ENCODE measurements around the gene AATF.

The AATF gene

DNA sequence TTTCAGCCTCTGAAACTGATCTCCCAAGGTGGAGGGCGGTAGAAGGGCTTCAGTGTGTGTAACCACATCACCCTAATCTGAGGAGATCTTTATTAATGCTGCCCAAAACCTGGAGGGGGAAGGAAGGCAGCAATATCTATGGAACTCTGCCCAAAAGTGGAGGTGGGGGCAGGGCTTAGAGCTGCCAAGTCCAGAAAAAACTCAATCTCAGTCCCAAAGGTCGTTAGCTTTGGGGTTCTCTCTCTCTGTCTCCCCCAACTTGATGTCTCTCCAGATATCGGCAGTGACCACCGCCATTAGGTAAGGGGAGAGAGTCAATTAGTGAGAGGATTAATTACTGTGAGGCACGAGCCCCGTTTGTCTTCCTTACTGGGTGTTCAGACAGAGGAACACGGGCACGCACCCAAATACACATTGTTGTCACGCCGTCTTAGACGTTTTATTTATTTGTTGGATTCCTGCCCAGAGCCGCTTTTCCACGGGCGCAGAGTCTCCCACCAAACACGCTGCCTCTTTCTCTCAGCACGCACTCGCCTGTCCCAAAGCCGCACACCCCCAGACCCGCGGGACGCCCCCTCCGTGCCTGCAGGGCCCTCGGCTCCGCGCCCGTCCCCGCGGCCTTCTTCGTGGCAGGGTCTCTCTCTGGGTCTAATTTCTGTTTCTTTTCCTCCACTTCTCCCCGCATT lies 16.9 kb upstream of the AATF start:
- no peak for DNase-seq

DNA sequence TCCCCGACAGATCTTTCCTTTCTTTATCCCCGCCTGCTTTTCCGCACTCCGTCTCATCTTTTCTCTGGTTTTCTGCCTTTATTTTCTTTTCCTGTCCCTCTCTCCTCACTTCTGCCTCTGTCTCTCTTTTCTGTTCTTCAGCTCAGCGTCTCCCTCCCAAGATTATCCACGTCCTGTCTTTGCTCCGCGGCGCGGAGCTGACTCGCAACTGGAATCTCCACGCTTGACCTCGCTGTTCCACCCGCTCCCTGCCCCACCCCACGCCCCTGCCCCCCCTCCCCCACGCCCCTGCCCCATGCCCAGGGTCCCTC lies 16.4 kb upstream of the AATF start:
- no peak for DNase-seq

DNA sequence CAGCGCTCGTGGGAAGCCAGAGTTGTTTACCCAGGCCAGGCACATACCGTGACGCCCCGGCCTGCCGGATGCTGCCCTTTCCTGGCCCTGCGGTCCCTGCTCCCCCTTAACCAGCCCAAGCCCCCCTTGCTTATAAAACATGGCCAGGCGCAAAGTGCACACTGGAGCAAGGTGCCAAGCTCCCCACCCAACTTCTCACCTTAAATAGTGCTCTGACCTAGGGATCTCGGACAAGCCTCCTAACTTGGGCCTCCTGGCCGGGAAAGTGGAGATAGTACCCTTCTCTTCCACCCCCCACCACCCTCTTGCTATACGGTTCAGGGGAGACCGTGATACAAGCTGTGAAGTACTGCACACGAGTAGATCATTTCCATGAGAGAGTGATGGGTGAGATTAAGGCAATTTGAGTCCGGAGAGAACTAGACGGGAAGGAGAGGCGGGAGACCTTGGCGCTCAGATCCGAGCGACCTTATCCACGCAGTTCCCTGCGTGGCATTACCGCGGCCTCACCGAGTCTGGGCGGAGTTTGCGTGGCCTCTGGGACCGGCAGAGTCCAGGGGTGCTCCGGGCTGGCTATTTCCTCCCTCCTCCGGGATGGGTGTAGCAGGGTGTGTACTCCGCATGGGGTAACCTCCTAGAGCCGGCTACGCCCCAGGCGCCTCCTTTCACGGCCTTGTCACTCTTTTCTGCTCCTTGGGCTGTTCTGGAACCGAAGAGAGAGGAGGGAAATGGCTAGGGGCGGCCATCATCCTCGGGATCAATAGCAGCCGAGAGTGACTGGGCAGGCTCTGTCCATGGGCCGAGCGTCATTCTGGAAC lies 15.9 kb upstream of the AATF start:
- DNase-seq = no peak

DNA sequence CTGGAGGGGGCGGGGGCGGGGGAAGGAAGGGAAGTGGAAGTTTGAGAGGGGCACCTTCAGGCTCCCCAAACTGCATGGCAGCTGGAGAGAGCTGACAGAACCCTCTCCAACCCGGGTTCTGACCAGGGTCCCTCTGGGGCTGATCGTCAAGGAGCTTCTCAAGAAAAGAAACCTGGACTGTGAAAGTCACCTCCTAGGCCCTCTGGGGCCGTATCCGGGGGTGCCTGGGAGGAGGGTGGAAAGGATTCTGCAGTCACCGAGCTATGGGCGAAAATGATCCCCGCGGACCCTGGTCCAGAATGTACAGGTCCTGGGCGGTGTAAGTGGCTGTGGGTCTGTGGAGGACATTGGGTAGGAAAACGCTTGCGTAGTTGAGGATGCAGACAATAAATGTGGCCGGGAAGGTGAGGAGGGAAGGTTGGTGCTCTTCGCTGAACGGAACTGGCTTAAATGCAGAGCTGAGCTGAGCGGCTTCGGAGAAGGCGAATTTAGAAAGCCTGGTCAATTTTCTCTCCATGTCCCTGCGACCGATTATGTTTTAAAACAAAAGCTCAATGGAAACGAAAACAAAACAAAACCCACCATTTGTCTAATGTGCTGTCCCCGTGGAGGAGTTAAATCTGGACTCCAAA lies 15.1 kb upstream of the AATF start:
- DNase-seq = no peak

DNA sequence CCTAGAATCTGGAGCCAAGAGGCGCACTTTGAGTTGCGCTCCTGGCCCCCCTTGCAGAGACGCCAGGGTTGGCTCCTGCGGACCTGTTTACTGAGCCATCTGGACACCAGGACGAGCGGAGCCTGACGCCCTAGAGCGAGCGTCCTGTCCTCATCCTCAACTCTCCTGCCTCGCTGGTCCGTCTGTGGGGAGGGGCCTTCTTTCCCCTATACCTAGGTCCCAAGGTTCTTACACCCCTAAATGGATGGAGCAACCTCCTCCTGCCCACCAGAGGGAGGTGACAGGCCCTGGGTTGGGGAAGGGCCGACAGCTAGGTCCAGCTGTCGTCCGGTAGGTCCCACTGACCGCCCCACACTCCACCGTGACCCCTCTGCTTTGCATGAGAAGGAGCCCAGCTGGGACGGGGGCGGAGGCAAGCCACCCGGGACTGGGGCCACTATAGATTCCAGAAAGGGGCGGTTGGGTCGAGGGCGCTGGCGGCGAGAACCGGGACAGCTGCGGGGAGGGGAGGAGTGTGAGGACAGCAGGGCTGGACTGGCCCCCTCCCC lies 14.5 kb upstream of the AATF start:
- no peak for DNase-seq

DNA sequence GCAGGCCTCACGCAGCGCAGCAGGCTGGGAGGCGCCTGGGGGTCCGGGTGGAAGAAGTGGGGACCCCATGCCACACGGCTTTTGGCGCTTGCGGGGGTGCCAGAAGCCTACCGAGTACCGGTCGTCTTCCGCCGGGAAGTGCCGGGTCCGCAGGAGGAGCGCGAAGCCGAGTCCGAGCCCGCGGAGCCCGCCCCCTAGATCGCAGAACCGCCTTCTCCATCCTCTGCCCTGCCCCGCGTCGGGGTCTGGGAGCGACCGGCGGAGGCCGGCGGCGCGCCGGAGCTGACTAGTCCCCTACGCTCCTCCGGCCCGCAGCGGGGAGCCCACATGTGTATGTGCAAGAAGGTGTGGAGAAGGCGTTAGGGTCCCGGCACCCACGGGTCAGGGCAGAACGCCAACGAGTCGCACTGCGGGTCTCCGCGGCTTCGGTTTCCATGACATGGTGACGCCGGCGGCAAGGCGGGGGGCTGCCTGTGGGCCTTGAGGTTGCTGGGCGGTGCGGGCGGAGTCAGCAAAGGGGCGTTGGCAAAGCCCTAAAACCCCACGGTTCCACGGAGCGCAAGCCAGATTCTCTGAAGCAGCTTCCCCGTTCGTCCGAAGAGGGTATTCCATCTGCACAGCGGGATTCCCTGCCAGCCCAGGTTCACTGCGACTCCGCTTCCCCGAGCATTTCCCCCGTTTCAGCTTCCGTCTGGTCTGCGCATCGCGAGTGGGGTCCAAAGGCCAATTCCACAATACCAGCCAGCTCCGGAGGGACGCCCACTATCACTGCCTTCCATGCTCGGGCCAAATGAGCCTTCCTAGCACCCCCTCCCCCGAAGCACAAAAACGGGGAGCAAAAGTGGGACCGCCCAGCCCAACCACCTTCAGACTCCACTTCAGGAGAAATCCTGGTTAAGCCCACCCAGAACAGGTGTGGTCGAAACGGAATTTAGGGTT lies 13.8 kb upstream of the AATF start:
- no peak for DNase-seq

DNA sequence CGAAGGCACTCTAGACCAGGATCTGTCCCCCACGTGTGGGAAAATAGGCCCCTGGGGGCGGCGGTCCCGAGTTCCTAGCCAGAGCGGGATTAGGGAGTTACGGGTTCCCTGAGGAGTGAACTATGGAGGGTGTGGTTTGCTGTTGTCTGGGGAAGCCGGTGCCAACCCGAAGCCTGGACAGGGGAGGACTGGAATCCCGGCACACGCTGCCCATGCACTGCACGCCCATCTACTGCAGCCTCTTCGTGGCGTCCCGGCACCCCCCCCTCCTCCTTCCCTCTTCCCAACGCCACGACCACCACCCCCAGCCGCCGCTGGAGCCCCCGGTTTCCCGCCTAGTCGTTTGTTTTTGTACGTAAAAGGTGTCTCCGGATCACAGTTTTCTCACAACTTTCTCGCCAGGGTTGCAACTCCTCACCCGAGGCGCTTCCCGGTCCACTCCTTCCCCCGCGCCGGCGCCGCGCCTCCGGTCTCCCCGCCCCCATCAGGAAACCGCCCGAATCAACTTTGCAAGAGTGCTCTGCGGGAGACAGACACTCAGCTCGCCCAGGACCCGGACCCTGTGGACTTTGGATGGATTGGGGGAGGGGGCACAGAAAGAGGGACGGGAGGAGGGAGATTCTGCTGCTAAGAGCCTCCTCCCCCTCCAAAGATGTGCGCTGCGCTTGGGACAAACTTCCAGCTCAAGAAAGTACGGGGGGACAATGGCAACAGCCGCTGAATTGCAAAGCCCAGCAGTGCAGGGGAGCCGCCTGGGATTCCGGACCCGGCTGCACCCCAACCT lies 12.9 kb upstream of the AATF start:
- DNase-seq = no peak

DNA sequence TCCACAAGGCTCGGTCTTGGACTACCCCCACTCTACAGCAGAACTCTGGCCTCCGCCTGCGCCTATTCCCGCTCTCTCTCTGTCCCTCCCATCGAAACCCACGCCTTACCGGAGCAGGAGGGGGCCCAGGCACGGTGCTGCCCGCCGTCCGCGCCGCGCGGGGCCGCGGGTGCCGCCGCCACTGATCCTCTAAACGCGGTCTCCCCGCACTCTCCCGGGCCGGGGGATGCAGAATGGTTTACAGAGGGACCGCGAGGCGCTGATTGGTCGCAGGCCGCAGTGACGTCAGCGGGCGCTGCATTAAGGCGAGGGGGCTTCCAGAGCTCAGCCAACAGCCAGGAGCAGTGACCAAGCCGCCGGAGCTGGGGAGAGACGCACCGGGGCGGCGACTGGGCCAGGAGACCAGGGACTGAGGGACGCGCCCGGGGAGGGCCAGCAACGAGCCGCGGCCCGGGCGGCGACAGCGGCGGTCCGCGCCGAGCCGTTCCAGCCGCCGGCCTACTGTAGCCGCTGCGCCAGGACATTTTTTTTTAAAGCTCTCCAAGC lies 12.2 kb upstream of the AATF start:
- DNase-seq = no peak

DNA sequence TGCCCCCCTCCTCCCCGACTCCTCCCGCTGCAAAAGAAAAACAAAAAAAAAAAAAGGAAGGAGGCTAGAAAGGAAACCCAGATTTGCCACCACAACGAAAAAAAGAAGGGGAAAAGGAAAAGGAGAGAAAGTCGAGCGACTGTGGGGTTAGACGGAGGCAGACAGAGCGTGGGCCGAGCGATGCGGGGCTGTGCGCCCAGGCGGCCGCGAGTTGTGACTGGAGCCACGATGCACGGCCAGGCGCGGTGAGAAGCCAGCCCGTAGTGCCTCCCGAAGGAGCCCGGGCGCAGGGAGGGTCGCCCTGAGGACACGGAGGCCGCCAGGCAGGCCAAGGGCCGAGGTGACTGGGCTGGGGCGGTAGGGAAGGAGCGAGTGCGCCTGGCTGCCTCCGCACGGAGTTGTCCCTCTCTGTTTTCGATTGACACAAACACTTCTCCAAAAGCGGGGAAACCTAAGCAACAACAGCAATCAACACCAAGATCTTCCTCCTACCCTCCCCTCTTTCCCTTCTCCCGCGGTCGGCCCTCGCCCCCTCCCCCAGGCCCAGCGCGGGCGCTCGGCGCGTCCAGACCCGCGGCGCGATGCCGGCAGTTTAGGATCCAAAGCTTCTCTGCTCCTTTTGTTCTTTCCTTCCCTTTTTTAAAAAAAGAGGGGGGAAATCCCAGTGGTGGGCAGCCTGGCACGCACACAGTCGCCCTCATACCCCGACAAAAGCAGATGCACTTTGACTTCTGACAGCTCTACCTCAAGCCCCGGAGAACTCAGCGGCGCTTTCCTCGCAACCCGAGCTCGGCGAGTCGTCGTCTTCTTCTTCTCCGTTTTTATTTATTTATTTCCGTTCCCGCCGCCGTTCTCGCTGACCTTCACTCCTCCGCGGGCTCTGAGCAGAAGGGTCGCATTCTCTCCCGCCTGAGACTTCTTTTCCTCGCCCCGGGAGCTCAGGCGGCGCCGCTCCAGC lies 11.5 kb upstream of the AATF start, which contains the start of gene LHX1:
LHX1 (plus strand) TSS at position 475 of the 958 bp plus-strand sequence. CDS start 723 bp downstream, outside the sequence.
- DNase-seq = peak in 1 of 2 donors; percentile 23

DNA sequence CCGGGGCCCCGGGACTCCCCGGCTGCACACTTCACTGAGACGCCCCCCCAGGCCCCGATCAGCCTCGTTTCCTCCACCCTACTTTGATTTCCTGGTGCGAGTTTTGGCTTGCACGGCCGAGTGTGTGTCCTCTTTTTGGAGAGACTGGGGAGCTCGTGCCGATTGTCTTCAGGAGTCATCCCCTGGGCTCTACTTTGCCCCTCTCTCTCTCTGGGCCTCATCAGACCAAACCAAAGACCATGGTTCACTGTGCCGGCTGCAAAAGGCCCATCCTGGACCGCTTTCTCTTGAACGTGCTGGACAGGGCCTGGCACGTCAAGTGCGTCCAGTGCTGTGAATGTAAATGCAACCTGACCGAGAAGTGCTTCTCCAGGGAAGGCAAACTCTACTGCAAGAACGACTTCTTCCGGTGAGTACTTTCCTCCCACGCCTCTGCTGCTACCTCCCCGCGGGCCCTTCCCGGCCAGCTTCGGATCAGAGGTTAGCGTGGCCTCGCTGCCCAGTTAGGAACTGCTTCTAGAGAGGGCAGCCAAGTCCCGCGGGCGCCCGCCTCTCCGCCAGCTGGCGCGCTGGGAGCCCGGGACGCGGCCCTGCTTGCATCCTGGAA lies 10.7 kb upstream of the AATF start:
- DNase-seq = no peak

DNA sequence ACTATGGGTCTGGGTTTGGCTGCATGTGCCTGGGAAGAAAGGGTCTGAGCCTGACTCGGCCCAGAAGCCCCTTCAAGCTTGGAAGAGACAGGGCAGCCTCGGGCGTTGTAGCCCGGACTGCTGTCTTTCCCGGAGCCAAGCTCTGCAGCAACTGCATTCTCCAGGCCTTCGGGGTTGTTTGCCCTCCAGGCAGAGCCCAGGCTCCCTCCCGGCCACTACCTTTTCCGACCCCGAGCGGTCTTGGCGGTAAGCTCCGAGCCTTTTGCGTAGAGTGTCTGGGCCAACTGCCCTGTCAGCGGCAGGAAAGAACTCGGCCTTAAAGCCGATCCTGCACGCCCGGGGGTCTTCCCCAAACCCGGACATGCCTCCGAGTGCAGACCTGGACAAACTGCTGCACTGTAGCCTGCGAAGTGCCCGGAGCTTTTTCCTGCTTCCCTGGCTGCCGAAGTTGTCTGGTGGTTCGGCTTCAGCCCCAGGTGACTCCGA lies 10.1 kb upstream of the AATF start:
- DNase-seq = no peak

DNA sequence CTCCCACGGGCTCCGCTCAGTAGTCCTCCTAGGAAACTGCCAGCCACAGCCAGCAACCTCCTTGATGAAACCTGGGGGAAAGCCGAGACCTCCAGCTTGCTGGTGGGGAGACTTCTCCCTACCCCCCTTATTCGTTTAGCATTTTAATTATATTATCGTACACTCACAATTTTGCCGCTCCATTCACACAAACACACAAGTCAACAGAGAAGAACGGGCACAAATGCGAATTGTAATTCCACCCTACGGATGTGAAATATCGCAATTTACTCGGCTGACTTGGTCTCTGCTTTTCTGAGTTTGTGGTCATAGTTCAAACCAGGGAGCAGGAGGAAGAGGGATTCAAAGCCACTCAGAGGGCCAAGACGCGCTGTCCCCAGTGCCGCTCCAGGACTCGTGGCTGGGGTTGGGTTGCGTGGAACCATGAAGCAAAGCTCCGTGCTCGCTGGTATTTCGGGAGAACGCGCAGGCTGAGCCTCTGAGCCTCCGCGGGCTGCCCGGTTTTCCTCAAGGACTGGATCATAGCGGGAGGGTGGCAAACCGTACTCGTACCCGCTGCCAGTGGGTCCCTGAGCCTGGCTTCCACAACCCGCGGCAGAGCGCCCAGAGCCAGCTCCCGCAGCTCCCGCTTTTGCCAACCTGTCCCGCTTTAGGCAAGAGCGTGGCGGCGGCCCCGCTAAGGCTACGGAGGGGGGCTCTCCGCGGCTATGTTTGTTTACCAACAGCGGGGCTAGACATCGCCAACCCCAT lies 9.5 kb upstream of the AATF start:
- no peak for DNase-seq

DNA sequence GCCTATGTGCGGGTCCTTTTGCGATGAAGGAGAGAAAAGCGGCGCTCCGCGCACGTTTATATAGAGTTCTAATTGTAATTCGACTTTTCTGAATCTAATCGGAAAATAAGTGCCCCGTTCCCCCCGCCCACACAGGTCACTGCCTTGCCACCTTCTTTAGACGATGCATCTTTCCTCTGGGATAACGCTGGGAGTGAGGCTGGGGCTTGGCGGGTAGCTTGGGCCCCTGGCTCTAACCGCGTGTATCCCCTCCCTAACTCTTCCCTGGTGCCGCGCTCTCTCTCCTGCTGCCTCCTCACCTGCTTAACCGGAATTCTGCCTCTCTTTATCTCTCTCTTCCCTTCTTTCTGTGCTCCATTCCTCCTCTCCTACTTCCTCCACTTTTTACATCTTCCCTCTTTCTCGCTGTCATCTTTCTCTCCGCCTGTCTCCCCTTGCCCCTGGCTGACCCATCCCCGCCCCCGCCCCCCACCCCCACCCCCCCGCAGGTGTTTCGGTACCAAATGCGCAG lies 8.9 kb upstream of the AATF start:
- no peak for DNase-seq

DNA sequence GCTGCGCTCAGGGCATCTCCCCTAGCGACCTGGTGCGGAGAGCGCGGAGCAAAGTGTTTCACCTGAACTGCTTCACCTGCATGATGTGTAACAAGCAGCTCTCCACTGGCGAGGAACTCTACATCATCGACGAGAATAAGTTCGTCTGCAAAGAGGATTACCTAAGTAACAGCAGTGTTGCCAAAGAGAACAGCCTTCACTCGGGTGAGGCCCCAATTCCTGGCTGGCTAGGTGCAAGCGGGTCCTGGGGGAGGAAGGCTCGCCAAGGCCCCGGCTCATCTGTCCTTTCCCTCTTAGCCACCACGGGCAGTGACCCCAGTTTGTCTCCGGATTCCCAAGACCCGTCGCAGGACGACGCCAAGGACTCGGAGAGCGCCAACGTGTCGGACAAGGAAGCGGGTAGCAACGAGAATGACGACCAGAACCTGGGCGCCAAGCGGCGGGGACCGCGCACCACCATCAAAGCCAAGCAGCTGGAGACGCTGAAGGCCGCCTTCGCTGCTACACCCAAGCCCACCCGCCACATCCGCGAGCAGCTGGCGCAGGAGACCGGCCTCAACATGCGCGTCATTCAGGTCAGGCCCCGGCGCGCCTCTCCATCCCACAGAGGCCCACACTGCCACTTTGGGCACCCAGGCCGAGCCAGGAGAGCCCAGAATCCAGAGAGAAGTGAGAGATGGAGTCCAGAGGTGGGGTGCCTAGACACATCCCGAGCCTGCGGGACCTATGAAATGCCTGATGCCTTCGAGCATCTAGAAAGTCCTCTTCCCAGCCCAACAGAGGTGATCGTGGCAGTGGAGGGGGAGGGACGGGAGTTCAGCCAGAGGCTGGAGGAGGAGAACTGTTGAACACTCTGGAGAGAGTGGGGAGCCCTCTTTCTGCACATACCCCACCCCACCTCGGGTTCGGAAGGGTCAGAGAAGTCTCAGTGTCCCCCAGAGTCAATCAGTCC lies 8.2 kb upstream of the AATF start:
- DNase-seq = no peak

DNA sequence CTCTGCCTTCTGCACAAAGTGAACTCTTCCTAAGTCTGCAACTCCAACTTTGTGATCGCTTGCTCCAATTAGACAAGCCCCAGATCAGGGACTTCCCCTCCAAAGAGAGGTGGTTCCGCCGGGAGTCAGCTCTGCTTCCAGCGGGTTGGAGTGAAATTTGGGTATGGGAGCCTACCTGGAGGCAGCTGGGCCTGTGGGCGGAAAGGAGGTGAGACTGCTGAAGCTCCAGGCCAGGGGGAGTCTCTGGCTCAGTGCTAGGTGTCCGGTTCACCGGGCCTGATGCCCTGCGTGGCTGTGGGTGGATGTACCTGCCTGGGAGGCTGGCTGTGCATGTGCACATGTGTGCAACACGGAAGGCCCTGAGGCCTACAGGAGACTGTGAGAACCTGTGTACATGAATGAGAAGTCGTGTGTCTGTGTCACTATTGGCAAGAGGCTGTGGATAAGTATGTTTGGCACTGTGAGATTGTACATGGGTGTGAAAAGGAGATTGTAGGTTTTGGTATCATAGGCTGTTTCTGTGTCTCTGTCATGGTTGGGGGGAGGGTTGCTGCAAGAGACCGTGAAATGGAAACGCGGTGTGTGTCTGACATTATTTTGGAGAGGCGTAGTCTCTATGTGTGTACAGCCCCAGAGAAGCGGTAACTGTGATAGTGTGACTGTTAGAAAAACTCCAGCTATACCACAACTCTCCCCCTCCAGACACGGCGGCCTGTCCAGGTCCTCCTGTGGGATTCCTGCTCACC lies 7.3 kb upstream of the AATF start:
- DNase-seq = no peak

DNA sequence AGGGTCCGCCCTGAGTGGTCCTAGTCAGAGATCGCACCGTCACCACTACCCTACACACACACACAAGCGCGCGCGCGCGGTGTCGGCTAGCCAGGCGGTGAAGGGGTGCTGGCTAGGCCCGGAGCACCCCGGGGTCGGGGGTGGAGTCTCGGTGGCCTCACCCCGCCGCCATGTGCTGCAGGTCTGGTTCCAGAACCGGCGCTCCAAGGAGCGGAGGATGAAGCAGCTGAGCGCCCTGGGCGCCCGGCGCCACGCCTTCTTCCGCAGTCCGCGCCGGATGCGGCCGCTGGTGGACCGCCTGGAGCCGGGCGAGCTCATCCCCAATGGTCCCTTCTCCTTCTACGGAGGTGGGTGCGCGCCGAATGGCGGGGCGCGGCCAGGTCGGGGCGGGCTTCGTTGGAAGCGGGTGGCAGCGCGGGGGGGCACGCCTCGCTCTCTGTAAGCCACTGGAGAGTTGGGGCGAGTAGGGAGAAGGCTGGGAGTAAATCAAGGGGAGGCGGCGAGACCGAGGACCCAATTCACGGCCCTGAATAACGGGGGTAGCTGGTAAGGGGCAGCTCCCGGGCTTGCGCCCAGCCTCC lies 6.6 kb upstream of the AATF start:
- no peak for DNase-seq

Measured in bone marrow (tissue), 2 donors.